Omental fat pad (tissue), 4 donors: Measurements from ENCODE around the gene PLP2. TPM values are rescaled to one million over a fixed set of nuclear protein-coding genes. Genes with fewer than 3 reads are reported as not detected.
A peak's percentile ranks its signal among the peaks of the same experiment; 100 is the strongest.
"Not testable (repeated sequence)": the region's sequence is repeated elsewhere in the genome, so short reads cannot be mapped to it uniquely, and the experiment has no call there.

ENCODE experiments used
- ATAC-seq: fragments of 150-250 bp; one replicate; pipeline ENCODE4 v1.9.1; 2016; ENCODE audit warnings: mild to moderate bottlenecking, moderate library complexity; ENCODE audit not compliant: low FRiP score
- DNase-seq: peaks from one replicate; pipeline ENCODE4 v3.0.0-alpha.2; 2019; ENCODE audit warnings: low spot score
- CTCF ChIP-seq, 3 donors: fragments of 450-650 bp; IDR thresholded peaks; one replicate each; pipeline ENCODE4 v1.5.1; 2016 to 2017; ENCODE audit warnings: antibody characterized with exemption in 3 of 3, mild to moderate bottlenecking in 3 of 3, moderate library complexity in 2 of 3
- total RNA-seq, 4 donors: library from RNA; depleted of rRNA; stranded (reverse); fragments of >200 nt; gene quantifications; one replicate each; pipeline ENCODE4 v1.1.0, GENCODE V29; 2016

PLP2 gene
- total RNA-seq = 10 to 100 TPM; 26.3 to 48.0 (median 38.3) TPM

GRCh38 chrX:49171752-49172279 is at the start of gene PLP2:
Gene PLP2, plus strand, starts transcription at chrX:49171898. Its CDS starts 103 bp downstream, at chrX:49172001.
- DNase-seq (no peak), ATAC-seq (peak; percentile 83)
- no peak for TF ChIP-seq CTCF (IDR thresholded peaks at IDR 0.05)

GRCh38 chrX:49122499-49122898 is 49.2 kb upstream of the PLP2 start:
- TF ChIP-seq CTCF (IDR thresholded peaks at IDR 0.05) = no peak
- DNase-seq (no peak), ATAC-seq (no peak)

GRCh38 chrX:49127742-49128258 is 43.9 kb upstream of the PLP2 start:
- DNase-seq, ATAC-seq: not testable (repeated sequence)

GRCh38 chrX:49129427-49129826 is 42.3 kb upstream of the PLP2 start:
- DNase-seq = no peak
- TF ChIP-seq CTCF (IDR thresholded peaks at IDR 0.05) = no peak
- ATAC-seq = no peak

GRCh38 chrX:49132275-49132674 is 39.4 kb upstream of the PLP2 start:
- not testable (repeated sequence) for DNase-seq, ATAC-seq

- ATAC-seq (no peak), DNase-seq (no peak)
- TF ChIP-seq CTCF (IDR thresholded peaks at IDR 0.05) = no peak
Observed at GRCh38 chrX:49133759-49134158, 37.9 kb upstream of the PLP2 start.

GRCh38 chrX:49137492-49137891 is 34.2 kb upstream of the PLP2 start:
- ATAC-seq (no peak), DNase-seq (no peak)
- TF ChIP-seq CTCF (IDR thresholded peaks at IDR 0.05) = no peak

GRCh38 chrX:49139713-49140112 is 32.0 kb upstream of the PLP2 start:
- no peak for ATAC-seq
- TF ChIP-seq CTCF (IDR thresholded peaks at IDR 0.05) = no peak
- no peak for DNase-seq

GRCh38 chrX:49142264-49142663 is 29.4 kb upstream of the PLP2 start:
- not testable (repeated sequence) for DNase-seq

GRCh38 chrX:49143154-49143553 is 28.5 kb upstream of the PLP2 start:
- ATAC-seq, DNase-seq: not testable (repeated sequence)

More at GRCh38 chrX:49142264-49142663, 29.4 kb upstream of the PLP2 start:
- ATAC-seq = not testable (repeated sequence)
